ENCODE measurements around the gene ATP1A3.
"Not testable (repeated sequence)": the region's sequence is repeated elsewhere in the genome, so short reads cannot be mapped to it uniquely, and the experiment has no call there.

Gene ATP1A3

DNA sequence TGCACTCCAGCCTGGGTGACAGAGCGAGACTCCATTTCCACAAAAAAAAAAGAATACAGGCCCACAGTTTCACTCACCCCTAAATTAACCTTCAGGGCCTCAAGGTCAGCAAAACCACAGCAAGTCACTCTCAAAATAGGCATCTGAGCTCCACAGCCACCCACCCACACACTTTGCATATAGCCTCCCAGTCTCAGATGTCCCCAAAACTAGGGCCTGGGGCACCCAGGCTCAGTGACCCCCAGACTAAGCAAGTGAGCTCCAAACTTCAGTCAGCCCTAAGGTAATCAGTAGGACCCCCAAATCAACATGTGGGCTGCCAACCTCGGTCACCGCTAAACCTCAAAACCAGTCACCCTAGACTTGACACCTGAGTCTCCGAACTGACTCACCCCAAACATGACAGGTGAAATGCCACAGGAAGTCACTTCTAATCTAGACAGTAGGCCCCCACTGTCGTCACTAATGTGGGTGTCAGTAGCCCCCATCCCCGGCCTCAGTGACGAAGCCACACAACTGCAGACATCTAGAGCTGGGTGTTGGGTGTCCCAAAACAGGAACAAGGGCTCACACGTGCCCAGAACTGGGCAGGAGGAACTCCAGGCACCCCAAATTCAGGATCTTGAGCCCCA is 48.8 kb downstream of the ATP1A3 start:
- DNase-seq (ENCODE audit: low read depth) = no peak

GRCh38 chr19:41944336-41944735 is 49.7 kb downstream of the ATP1A3 start:
- DNase-seq (ENCODE audit: low read depth) = no peak

DNA sequence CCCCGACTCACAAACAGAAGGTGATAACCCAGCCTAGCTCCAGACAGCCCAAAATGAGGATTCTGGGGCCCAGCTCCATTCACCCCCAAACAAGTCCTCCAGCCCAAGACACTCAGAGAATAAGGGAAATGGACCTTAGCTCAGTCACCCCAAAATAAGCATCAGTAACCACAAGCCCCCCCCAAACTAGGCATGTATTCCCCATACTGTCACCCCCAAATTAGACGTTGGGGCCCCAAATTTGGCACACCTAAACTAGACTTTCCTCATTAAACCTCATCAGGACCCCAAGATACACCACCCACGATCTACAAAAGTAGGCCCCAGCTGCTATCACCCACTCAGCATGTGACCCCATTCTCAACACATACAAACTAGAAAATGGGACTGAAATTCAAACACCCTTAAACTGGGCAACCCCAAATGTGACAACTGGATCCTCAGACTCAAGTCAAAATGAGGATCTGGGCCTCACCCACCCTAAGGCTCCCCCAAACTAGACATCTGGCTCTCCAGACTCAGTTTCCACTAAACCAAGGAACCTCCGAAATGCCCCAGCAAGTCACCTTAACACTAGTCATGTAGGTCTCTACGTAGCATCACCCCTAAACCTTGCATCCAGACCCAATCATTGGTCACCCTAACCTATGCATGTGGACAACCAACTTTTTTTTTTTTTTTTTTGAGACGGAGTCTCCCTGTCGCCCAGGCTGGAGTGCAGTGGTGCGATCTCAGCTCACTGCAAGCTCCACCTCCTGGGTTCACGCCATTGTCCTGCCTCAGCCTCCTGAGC is 52.4 kb downstream of the ATP1A3 start:
- DNase-seq (ENCODE audit: low read depth) = no peak

DNA sequence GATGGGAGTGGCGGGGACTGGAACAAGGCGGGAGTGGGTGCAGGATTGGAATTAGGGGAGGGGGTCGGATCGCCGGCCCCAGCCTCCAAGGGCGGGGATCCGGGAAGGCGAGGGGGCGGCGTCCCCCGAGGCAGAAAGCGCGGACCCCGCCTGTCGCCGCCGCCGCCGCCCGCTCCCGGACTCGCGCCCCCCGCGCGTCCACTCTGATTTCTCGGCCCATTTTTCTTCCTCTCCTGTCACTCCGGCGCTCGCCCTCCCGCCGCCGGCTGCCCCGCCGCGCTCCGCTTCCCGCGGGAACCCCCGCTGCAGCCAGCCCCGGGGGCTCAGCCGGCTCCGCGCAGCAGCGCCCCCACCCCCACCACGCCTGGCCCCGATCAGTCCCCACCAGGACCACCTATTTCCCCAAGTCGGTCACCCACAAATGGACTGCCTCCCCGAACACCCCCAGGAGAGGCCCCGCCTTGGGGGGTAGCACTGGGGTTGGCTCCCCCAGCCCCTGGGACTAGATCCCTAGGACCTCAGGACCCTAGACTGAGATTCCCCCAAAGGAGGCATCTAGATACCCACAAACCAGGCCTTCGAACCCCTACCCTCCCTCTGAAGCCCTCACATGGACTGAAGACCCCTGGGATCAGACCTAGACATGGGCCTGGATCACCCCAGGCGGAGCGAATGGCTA is 53.2 kb downstream of the ATP1A3 start:
- DNase-seq (ENCODE audit: low read depth) = no peak

DNA sequence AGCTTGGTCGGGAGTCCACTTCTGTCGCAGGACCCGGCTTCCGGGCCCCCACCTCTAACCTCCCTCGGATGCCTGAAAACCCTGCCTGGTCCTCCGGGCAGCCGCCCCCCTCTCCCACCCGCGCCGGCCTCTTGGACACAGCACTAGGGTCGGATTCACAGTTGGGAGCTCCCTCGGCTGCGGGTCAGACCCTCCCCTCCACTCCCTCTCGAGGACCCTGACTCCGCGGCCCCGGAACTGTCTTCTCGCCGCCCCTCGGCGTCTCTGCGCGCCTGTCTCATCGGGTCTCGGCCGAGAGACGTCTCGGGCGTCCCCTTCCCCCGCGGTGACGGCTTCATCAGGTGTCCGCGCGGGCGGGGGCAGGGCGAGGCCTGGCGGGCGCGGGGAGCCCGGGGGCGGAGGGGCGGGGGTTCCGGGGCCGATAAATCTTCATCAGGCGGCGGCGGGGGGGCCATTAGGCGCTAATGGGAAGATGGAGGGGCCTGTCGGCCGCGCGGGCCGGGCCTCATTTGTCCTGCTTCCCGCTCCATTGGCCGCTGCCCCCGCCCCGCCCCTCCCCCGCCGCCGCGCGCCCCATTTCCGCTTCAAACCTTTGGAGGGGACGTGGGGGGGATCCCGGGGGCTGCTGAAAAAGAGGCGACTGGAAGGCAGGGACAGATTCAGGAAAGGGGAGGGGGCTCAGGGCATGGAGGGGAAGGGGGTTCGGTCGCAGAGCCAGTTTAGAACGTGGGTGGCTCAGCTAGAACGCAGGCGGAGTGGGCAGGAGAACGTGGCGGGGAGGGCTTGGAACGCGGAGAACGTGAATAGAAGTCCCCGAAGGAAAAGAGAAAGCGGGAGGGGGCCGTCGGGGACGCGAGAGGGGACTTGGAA is 53.9 kb downstream of the ATP1A3 start:
- no peak for DNase-seq (ENCODE audit: low read depth)

DNA sequence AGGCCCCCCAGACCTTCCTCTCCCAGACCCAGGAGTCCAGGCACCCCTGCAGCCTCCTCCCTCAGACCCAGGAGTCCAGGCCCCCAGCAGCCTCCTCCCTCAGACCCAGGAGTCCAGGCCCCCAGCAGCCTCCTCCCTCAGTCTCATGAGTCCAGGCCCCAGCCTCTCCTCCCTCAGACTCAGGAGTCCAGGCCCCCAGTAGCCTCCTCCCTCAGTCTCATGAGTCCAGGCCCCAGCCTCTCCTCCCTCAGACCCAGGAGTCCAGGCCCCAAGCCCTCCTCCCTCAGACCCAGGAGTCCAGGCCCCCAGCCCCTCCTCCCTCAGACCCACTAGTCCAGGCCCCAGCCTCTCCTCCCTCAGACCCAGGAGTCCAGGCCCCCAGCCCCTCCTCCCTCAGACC is 54.8 kb downstream of the ATP1A3 start:
- DNase-seq (ENCODE audit: low read depth) = not testable (repeated sequence)

GRCh38 chr19:41937525-41938468 is 56.2 kb downstream of the ATP1A3 start:
- DNase-seq (ENCODE audit: low read depth) = no peak

GRCh38 chr19:41936961-41937360 is 57.1 kb downstream of the ATP1A3 start:
- DNase-seq (ENCODE audit: low read depth) = no peak

- no peak for DNase-seq (ENCODE audit: low read depth)
These were observed 57.6 kb downstream of the ATP1A3 start for GRCh38 chr19:41936416-41936850.

GRCh38 chr19:41935760-41936415 is 58.1 kb downstream of the ATP1A3 start:
- no peak for DNase-seq (ENCODE audit: low read depth)

- no peak for DNase-seq (ENCODE audit: low read depth)
These were observed 59.1 kb downstream of the ATP1A3 start for GRCh38 chr19:41934849-41935374.

DNA sequence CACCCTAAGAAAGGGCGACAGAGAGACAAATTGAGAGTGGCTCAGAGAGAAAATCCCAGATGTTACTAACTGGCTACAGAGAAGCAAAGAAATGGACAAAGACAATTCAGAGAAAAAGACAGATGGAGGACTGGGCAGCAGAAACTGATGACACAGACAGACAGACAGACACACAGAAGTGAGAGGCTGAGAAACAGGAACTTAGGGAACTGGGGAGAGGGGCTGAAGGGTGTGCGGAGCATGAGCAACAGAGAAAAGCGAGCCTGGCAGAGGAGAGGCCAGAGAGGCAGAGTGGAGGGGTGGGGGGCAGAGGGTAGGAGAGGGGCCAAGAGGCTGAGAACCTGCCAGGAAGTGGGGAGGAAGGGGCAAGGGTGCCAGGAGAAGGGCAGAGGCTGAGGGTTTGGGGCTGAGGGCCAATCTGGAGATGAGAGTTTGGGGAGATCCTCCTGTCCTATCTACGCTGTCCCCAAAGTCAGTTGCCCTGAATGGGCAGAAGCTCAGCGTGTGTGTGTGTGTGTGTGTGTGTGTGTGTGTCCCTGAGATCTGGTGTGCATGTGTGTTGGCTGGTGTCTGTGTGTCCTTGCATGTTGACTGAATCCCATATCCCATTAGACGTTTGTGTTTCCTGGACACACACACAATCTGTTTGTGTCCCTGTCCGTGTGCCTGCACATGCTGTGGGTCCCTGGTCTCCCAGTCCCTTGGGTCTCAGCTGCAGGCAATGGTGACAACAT is 60.2 kb downstream of the ATP1A3 start:
- DNase-seq (ENCODE audit: low read depth) = no peak

GRCh38 chr19:41932720-41933332 is 61.2 kb downstream of the ATP1A3 start:
- no peak for DNase-seq (ENCODE audit: low read depth)

DNA sequence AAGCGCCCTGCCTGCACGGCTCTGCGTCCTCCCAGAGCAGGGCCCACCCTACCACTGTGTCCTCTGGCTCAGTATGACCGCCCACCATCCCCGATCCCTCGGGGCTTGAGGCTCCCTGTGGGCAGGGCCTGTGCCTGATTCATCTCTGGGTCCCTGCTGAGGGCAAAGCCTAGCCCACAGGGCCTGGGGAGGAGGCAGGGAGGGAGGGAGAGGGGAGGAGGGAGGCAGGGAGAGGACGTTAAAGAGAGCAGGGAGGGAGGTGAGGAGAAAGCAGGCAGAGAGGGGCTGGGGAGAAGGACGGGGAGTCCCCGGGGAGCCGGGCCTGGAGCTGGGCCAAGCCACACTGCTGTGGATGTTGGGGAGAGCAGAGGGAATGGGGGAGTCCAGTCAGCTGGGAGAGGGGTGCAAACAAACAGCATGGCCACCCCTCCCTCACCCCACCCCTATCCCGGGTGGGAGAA is 61.7 kb downstream of the ATP1A3 start:
- no peak for DNase-seq (ENCODE audit: low read depth)

- no peak for DNase-seq (ENCODE audit: low read depth)
These were observed 63.0 kb downstream of the ATP1A3 start for GRCh38 chr19:41930926-41931592.

GRCh38 chr19:41930322-41930722 is 63.7 kb downstream of the ATP1A3 start:
- no peak for DNase-seq (ENCODE audit: low read depth)

- DNase-seq (ENCODE audit: low read depth) = no peak
These were observed 64.4 kb downstream of the ATP1A3 start for GRCh38 chr19:41929536-41930071.
